Measurements from ENCODE around the gene CLEC12A.

- no peak for TF ChIP-seq CTCF (IDR thresholded peaks at IDR 0.05)
- TF ChIP-seq POLR2A (IDR thresholded peaks at IDR 0.05) = no peak
- TF ChIP-seq EP300 (IDR thresholded peaks at IDR 0.05) = no peak
- no peak for TF ChIP-seq POLR2AphosphoS5 (IDR thresholded peaks at IDR 0.05)
Measured at GRCh38 chr12:9992296-9992695, 21.1 kb downstream of the CLEC12A start.
